Measurements from ENCODE around the gene OR52E2. TPM values are rescaled to one million over a fixed set of nuclear protein-coding genes. Genes with fewer than 3 reads are reported as not detected.

The OR52E2 gene
- total RNA-seq (2021; ENCODE audit: unreplicated experiment) (not detected), Bru-seq, nascent RNA (not detected), BruChase-seq, experiment 1, labeled RNA remaining after a 2-hour chase (not detected), BruChase-seq, experiment 2, labeled RNA remaining after a 6-hour chase (not detected)
- not detected for polyA plus RNA-seq (2012; ENCODE audit: insufficient read length)
- long read RNA-seq = 0 reads

GRCh38 chr11:5059391-5059790 lies at the start of gene OR52E2:
Gene OR52E2, minus strand, starts transcription at chr11:5059627. Its CDS starts 0 bp downstream, at chr11:5059627.
- ATAC-seq = no peak
- no TSS peak for BruUV-seq (replicated peaks)

GRCh38 chr11:5107285-5107684 lies 47.9 kb upstream of the OR52E2 start:
- no peak for TF ChIP-seq REST (IDR thresholded peaks at IDR 0.05; ENCODE audit: insufficient read depth in 1 of 2, low read depth in 2 of 2, low read length in 1 of 2)
- TF ChIP-seq TCF7L2 (IDR thresholded peaks at IDR 0.05; ENCODE audit: low read depth, low read length) = no peak
- TF ChIP-seq POLR2AphosphoS5 (IDR thresholded peaks at IDR 0.05; ENCODE audit: low read depth, low read length) = no peak
- no peak for TF ChIP-seq SIN3A (IDR thresholded peaks at IDR 0.05; ENCODE audit: borderline replicate concordance, insufficient read depth, low read depth, low read length)
- no peak for TF ChIP-seq CTCF (IDR thresholded peaks at IDR 0.05)
- ChIA-PET POLR2A (no interaction called here), CTCF (no interaction called here)
- DNase-seq (ENCODE audit: low read depth, low spot score) = no peak
- Histone ChIP-seq H3K27me3 (ENCODE audit: control insufficient read depth, insufficient read depth, low read length) (peaks cover 9% of the 10 kb centered on the region), H3K36me3 (ENCODE audit: control insufficient read depth, insufficient read depth, low read length) (no peaks in the 10 kb centered on the region), H3K4me1 (ENCODE audit: control insufficient read depth, insufficient read depth, low read length) (no peaks in the 10 kb centered on the region), H3K4me3 (ENCODE audit: low read depth in 2 of 2, low read length in 2 of 2) (no peak overlapping the region), H3K9me3 (ENCODE audit: control insufficient read depth, insufficient read depth, low read depth, low read length) (no peaks in the 10 kb centered on the region), H3K27ac (ENCODE audit: low read length) (no peak overlapping the region)
- in situ Hi-C loops (cut with HindIII; ENCODE audit: low pct_unique_long_range_greater_than_20kb, low sequenced_read_pairs) = no loop called here
- no peak for ATAC-seq
- BruUV-seq (replicated peaks) = no TSS peak
- intact Hi-C loops (cut with micrococcal nuclease; ENCODE audit: unreplicated experiment) = no loop called here

More at GRCh38 chr11:5059391-5059790, at the start of gene OR52E2:
- POLR2A ChIA-PET = no interaction called here
- CTCF ChIA-PET = no interaction called here
- no peak within 1 kb of the TSS for H3K27ac ChIP-seq (ENCODE audit: low read length)
- no peaks in the 10 kb centered on the region for H3K36me3 ChIP-seq (ENCODE audit: control insufficient read depth, insufficient read depth, low read length)
- in situ Hi-C loops (cut with HindIII; ENCODE audit: low pct_unique_long_range_greater_than_20kb, low sequenced_read_pairs) = no loop called here
- H3K4me1 ChIP-seq (ENCODE audit: control insufficient read depth, insufficient read depth, low read length) = no peaks in the 10 kb centered on the region
- intact Hi-C loops (cut with micrococcal nuclease; ENCODE audit: unreplicated experiment) = no loop called here
- no peaks in the 10 kb centered on the region for H3K27me3 ChIP-seq (ENCODE audit: control insufficient read depth, insufficient read depth, low read length)
- TF ChIP-seq SIN3A (IDR thresholded peaks at IDR 0.05; ENCODE audit: borderline replicate concordance, insufficient read depth, low read depth, low read length) (no peak), REST (IDR thresholded peaks at IDR 0.05; ENCODE audit: insufficient read depth in 1 of 2, low read depth in 2 of 2, low read length in 1 of 2) (no peak), POLR2AphosphoS5 (IDR thresholded peaks at IDR 0.05; ENCODE audit: low read depth, low read length) (no peak), CTCF (IDR thresholded peaks at IDR 0.05) (no peak), TCF7L2 (IDR thresholded peaks at IDR 0.05; ENCODE audit: low read depth, low read length) (no peak)
- H3K4me3 ChIP-seq (ENCODE audit: low read depth in 2 of 2, low read length in 2 of 2) = no peak within 1 kb of the TSS
- DNase-seq (ENCODE audit: low read depth, low spot score) = no peak
- no peaks in the 10 kb centered on the region for H3K9me3 ChIP-seq (ENCODE audit: control insufficient read depth, insufficient read depth, low read depth, low read length)

Data from Panc1 (cell line).